OCI-LY7 (cell line): ENCODE data around the gene KLK13. TPM values are rescaled to one million over a fixed set of nuclear protein-coding genes. Genes with fewer than 3 reads are reported as not detected.

Source experiments
- BruUV-seq: library from RNA; stranded (reverse); fragments of 400-500 nt; replicated peaks from 2 replicates; lab custom pipeline; 2021; lab: Mats Ljungman, UMichigan
- CTCF ChIA-PET: fragments of 300-600 bp; sonication (Branson Sonifier 250); formaldehyde crosslinking; loops from one replicate; lab custom pipeline; 2022; ENCODE audit warnings: antibody characterized with exemption; ENCODE audit not compliant: unreplicated experiment; lab: Charles Lee
- POLR2A ChIA-PET: fragments of 300-600 bp; sonication (Branson Sonifier 250); formaldehyde crosslinking; loops from one replicate; lab custom pipeline; 2022; ENCODE audit warnings: antibody characterized with exemption; lab: Charles Lee
- DNase-seq: peaks from one replicate; pipeline ENCODE4 v3.0.0-alpha.2; 2015; ENCODE audit warnings: low spot score
- H2AFZ ChIP-seq: fragments of 200-600 bp; sonication (generic), shearing (Covaris generic); 2 replicates; pipeline ENCODE4 v1.6.1; 2014; ENCODE audit warnings: mild to moderate bottlenecking, antibody characterized with exemption, low read length, moderate library complexity
- H3K27ac ChIP-seq: fragments of 200-600 bp; sonication (generic); 2 replicates; pipeline ENCODE4 v1.5.1; 2014; ENCODE audit warnings: mixed run types, low read depth, mild to moderate bottlenecking, moderate library complexity, low read length, inconsistent platforms; ENCODE audit not compliant: poor library complexity, severe bottlenecking
- H3K36me3 ChIP-seq: fragments of 200-600 bp; sonication (generic); 2 replicates; pipeline ENCODE4 v1.6.1; 2014; ENCODE audit warnings: mild to moderate bottlenecking, antibody characterized with exemption, low read length, moderate library complexity, mixed read lengths; ENCODE audit not compliant: insufficient read depth
- H3K4me1 ChIP-seq: fragments of 200-600 bp; sonication (generic); 2 replicates; pipeline ENCODE4 v1.5.1; 2014; ENCODE audit warnings: mild to moderate bottlenecking, low read length; ENCODE audit not compliant: insufficient read depth, poor library complexity, severe bottlenecking
- H3K4me2 ChIP-seq: fragments of 200-600 bp; sonication (generic); 2 replicates; pipeline ENCODE4 v1.6.1; 2014; ENCODE audit warnings: mild to moderate bottlenecking, low read length
- H3K4me3 ChIP-seq: fragments of 200-600 bp; sonication (generic); 2 replicates; pipeline ENCODE4 v1.5.1; 2014; ENCODE audit warnings: mild to moderate bottlenecking, low read depth, low read length; ENCODE audit not compliant: poor library complexity, severe bottlenecking
- H3K79me2 ChIP-seq: fragments of 200-600 bp; sonication (generic); 2 replicates; pipeline ENCODE4 v1.6.1; 2016; ENCODE audit warnings: low read depth, mild to moderate bottlenecking, low read length, moderate library complexity, mixed read lengths; ENCODE audit not compliant: insufficient read depth
- H3K9me2 ChIP-seq: fragments of 200-600 bp; sonication (generic); 2 replicates; pipeline ENCODE4 v1.6.1; 2016; ENCODE audit warnings: mild to moderate bottlenecking, low read length, mixed read lengths; ENCODE audit not compliant: insufficient read depth
- H3K9me3 ChIP-seq: fragments of 200-600 bp; sonication (generic); 2 replicates; pipeline ENCODE4 v1.6.1; 2014; ENCODE audit warnings: mild to moderate bottlenecking, mixed run types, low read length, mixed read lengths
- H4K20me1 ChIP-seq: fragments of 200-600 bp; sonication (generic); 2 replicates; pipeline ENCODE4 v1.6.1; 2014; ENCODE audit warnings: mild to moderate bottlenecking, antibody characterized with exemption, low read length, moderate library complexity, mixed read lengths; ENCODE audit not compliant: insufficient read depth
- CTCF ChIP-seq: fragments of 200-600 bp; sonication (generic); conservative IDR thresholded peaks from 2 replicates; pipeline ENCODE4 v1.5.1; 2014; ENCODE audit warnings: mild to moderate bottlenecking, antibody characterized with exemption, low read length, moderate library complexity, mixed read lengths
- EZH2phosphoT487 ChIP-seq: fragments of 200-600 bp; sonication (generic); IDR thresholded peaks from 2 replicates; pipeline ENCODE4 v1.6.1; 2018; ENCODE audit warnings: low read depth, borderline replicate concordance, mild to moderate bottlenecking, mixed run types, antibody characterized with exemption, low read length, moderate library complexity, mixed read lengths
- intact Hi-C: fragments of 100-400 bp; cut with micrococcal nuclease; formaldehyde crosslinking; loops from one replicate; pipeline ENCODE4 v1.10.0; 2022; ENCODE audit not compliant: unreplicated experiment
- total RNA-seq, 2 experiments: library from RNA; depleted of rRNA in 1 of 2; stranded (reverse); fragments of >200 nt in 1 of 2; shearing (Covaris generic) in 1 of 2; gene quantifications; 2 replicates each; pipeline ENCODE4 v1.2.3, GENCODE V29; 2014 to 2022

Gene KLK13
- total RNA-seq, 2 experiments from 2014 or later = not detected

DNA sequence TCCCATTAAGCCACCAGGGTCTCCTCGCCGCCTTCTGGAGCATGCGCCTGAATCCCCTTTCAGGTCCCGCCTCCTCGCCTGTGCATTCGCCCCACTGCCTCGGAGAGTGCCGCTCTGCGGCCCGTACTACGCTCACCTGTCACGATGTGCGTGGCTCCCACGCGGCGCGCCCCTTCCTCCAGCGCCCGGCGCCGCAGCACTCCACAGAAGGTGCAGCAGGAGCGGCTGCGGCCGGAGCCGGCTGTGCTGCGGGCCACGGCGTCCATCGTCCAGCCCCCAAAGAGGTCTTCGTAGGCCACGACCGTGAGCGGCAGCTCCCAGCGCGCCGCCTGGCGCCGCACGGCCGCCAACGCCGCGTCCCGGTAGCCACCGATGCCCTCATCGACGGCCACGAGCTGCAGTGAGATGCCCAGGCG, 39.0 kb upstream of the KLK13 start:
- H3K27ac ChIP-seq = no peak overlapping the region
- POLR2A ChIA-PET = no interaction called here
- H4K20me1 ChIP-seq = no peaks in the 10 kb centered on the region
- CTCF ChIA-PET = no interaction called here
- H3K4me1 ChIP-seq = peaks cover 12% of the 10 kb centered on the region
- no peaks in the 10 kb centered on the region for H3K9me3 ChIP-seq
- H2AFZ ChIP-seq = no peak overlapping the region
- H3K36me3 ChIP-seq = peaks cover 18% of the 10 kb centered on the region
- H3K4me2 ChIP-seq = no peak overlapping the region
- TF ChIP-seq EZH2phosphoT487 (no peak), CTCF (no peak)
- H3K9me2 ChIP-seq = no peaks in the 10 kb centered on the region
- DNase-seq = no peak
- intact Hi-C loops = no loop called here
- H3K79me2 ChIP-seq = peaks cover 14% of the 10 kb centered on the region; the same call in 1 of the 2 replicates
- BruUV-seq = no TSS peak
- no peak overlapping the region for H3K4me3 ChIP-seq

DNA sequence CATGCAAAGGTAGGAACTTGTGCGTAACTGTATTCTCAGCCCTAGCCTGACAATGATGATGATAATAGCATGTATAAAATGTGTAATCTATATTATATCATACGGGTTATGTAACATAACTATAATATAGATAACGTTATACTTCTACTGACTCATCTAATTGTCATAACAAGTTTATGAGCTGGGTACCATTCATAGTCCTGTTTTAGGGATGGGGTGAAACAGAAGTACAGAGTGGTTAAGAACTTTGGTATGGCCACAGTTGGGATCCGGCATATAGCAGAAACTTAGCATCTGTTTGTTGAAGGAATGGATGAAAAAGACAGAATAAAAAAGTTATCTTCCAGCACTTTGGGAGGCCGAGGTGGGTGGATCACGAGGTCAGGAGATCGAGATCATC, 38.1 kb upstream of the KLK13 start:
- H3K9me3 ChIP-seq = no peaks in the 10 kb centered on the region
- H3K4me2 ChIP-seq = no peak overlapping the region
- H3K36me3 ChIP-seq = peaks cover 22% of the 10 kb centered on the region
- peaks cover 8% of the 10 kb centered on the region for H3K4me1 ChIP-seq
- ChIA-PET POLR2A (no interaction called here), CTCF (no interaction called here)
- no peaks in the 10 kb centered on the region for H3K9me2 ChIP-seq
- no peak overlapping the region for H3K4me3 ChIP-seq
- no peaks in the 10 kb centered on the region for H4K20me1 ChIP-seq
- DNase-seq = no peak
- H3K27ac ChIP-seq = no peak overlapping the region
- intact Hi-C loops = no loop called here
- peaks cover 12% of the 10 kb centered on the region; the same call in 1 of the 2 replicates for H3K79me2 ChIP-seq
- no TSS peak for BruUV-seq
- TF ChIP-seq EZH2phosphoT487 = no peak
- no peak for TF ChIP-seq CTCF
- no peak overlapping the region for H2AFZ ChIP-seq

DNA sequence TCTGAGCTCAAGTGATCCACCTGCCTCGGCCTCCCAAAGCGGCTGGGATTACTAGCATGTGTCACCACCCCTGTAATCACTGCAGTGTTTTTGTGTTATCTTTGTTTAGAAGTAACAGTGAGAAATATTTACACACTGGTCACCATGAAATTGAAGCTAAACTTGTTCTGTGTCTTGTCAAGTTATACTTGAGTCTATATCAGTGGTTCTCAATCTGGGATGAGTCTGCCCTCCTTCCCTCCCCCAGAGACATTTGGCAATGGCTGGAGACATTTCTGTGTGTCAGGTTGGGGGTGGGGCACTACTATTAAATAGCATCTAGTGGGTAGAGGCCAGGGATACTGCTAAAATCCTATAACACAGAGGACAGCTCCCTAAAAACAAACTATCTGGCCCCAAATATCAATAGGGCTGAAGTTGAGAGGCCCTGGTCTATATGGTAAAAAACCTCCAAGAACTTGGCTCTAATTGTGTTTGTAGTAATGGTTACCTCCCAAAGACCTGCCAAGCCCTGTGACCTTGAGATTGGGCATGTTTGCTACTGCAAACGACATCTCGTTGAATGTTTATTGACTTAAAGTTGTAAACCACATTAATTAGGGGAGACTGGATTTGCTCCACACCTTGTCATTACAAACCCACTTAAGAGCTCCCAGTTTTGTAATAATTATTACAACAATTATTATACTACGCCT, 36.4 kb upstream of the KLK13 start:
- DNase-seq = no peak
- peaks cover 29% of the 10 kb centered on the region for H3K36me3 ChIP-seq
- POLR2A ChIA-PET = no interaction called here
- no peak overlapping the region for H3K4me3 ChIP-seq
- no peak overlapping the region for H2AFZ ChIP-seq
- H3K79me2 ChIP-seq = no peaks in the 10 kb centered on the region
- H3K27ac ChIP-seq = no peak overlapping the region
- no peaks in the 10 kb centered on the region for H3K9me3 ChIP-seq
- H3K4me2 ChIP-seq = no peak overlapping the region
- H3K4me1 ChIP-seq = no peaks in the 10 kb centered on the region
- no TSS peak for BruUV-seq
- TF ChIP-seq EZH2phosphoT487 = no peak
- no peak for TF ChIP-seq CTCF
- no peaks in the 10 kb centered on the region for H3K9me2 ChIP-seq
- CTCF ChIA-PET = no interaction called here
- no peaks in the 10 kb centered on the region for H4K20me1 ChIP-seq
- intact Hi-C loops = no loop called here
